ENCODE measurements around the gene ZSCAN5C.
"Not testable (repeated sequence)": the region's sequence is repeated elsewhere in the genome, so short reads cannot be mapped to it uniquely, and the experiment has no call there.

ZSCAN5C gene, protein sequence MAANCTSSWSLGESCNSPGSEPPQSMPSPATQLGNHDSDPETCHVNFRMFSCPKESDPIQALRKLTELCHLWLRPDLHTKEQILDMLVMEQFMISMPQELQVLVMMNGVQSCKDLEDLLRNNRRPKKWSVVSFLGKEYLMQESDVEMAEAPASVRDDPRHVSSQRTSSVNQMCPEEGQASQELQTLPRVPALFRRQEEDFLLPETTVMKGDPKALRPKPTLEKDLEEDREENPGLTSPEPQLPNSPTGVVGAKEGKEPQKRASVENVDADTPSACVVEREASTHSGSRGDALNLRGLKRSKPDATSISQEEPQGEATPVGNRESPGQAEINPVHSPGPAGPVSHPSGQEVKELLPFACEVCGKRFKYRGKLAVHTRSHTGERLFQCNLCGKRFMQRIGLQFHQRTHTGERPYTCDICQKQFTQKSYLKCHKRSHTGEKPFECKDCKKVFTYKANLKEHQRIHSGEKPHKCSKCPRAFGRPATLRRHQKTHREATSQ

DNA sequence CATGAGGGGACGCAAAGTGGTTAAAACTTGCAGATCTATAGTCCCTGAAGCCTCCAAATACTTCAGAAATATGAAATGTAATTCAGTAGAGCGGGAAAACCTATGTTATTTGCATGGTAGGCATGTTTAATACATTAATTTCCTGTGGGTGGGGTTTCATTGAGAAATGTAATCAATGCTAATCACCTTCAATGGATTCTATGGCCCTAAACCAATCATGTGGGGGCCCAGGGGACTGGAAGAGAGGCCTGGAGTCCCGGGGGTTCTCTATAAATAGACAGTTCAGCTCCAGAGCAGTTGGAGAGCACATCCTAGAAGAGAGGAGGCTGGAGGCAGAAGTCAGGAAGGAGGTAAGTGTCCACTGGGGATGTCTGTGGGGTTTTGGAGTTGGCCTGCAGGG is at the start of gene ZSCAN5C:
Gene ZSCAN5C, plus strand, starts transcription at position 301 of the 400 bp plus-strand sequence. CDS start 3,641 bp downstream, outside the sequence.
- no peak for DNase-seq

DNA sequence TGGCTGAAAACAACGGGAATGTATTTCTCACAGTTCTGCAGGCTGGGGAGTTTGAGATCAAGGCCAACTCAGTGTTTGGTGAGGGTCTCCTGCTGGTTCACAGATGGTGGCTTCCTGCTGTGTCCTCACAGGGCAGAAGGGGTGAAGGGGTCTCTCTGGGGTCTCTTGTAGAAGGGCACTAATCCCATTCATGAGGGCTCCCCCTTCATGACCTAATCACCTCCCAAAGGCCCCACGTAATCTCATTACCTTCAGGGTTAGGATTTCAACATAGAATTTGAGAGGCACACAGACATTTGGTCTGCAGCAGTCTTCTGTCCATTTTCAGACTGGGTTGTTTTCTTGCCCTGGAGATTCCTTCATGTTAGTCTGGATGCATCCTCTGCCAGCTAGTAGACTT is 49.4 kb upstream of the ZSCAN5C start:
- DNase-seq: no peak

DNA sequence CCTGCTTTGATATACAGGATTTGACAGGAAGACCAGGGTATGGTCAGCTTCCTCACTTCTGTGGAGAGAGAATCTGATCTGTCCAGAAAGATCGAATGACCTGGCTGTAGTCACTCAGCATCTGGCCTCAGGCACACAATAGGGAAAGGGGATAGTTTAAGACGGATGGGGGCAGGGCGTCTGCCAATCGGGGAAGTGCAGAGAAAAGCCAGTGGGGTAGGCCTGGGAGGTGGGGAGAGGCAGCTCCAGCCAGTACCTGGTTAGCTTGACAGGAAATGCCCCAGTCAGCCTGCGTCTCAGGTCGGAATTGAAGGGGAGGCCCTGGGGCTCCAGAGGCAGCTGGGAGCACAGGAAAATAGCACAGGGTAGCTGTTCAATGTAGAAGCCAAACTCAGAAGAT is 48.6 kb upstream of the ZSCAN5C start:
- DNase-seq: no peak

DNA sequence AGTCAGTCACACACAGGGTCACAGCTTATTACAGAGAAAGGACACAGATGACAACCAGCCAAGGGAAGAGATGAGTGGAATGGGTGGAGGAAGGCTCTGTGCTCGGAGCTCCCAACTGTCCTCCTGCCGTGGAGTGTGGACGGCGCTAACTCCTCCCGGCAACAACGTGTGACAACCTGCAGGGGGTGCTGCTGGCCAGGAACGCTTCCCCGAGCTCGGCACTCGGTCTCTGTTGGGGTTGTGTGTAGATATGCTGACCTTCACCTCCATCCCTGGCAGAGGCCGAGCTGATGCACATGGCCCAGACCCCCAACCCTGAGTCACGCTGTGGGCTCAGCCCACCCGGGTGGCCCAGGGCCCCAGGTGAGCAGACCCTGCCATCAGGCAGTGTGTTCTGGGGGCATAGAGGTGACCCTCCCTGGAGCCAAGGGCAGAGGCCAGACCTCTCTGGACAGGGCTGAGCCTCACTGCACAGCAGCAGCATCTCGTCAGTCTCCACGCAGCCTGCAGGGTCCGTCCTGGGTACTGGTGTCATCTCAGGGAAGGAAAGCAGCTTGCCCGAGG is 46.9 kb upstream of the ZSCAN5C start:
- DNase-seq: no peak

DNA sequence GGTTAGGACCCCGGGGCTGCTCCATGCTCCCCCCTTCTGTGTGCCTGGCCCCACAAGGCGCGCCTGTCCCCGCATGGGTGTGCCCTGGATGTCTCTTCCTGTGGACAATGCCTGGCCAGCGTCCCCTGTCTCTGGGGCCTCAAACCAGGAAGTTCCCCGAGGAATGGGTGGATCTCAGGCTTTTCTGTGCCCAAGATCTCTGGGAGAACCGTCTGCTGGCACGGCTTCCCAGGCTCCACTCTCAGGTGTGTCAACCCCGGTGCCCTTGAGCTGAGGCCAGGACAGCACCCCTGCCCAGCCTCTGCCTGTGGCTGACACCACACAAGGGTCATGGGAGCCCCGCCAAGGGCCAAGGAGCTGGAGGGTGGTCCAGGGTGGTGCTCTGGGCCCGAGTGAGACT is 45.3 kb upstream of the ZSCAN5C start:
- no peak for DNase-seq

DNA sequence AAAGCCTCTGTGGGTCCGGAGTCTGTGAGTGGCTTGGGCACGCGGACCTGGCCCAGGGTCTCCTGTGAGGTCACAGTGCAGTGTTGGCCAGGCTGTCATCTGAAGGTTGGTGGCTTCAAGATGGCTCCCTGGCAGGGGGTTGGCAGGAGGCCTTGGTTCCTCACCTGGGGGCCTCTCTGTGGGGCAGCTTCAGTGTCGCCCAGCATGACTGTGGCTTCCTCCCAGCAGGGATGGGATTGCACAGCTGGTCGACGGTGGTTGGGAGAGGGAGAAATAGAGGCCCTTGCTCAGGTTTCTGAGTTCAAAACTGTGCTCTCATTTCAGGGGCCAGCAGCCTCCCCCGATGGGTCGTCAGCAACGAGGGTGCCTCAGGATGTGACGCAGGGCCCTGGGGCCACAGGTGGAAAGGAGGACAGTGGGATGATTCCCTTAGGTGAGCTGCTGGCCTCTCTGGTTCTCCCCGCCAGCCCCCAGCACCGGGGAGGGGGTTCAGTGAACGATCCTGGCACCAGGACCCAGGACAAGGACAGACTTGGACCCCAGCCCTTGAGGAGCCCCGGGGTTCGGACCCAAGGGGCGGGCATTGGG is 43.8 kb upstream of the ZSCAN5C start:
- no peak for DNase-seq

DNA sequence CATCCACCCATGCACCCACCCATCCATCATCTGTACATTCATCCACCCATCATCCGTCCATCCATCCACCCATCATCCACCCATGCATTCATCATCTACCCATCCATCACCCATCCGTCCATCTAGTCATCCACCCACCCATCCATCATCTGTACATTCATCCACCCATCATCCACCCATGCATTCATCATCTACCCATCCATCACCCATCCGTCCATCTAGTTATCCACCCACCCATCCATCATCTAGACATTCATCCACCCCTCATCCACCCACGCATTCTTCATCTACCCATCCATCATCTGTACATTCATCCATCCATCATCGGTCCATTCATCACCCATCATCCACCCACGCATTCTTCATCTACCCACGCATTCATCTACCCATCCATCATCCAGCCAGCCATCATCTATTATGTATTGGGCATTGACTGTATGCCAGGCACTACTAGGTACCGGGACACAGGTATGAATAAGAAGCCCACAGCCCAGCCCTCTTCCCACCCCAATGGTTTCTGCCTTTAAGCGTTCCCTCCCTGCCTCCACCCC is 43.0 kb upstream of the ZSCAN5C start:
- no peak for DNase-seq

DNA sequence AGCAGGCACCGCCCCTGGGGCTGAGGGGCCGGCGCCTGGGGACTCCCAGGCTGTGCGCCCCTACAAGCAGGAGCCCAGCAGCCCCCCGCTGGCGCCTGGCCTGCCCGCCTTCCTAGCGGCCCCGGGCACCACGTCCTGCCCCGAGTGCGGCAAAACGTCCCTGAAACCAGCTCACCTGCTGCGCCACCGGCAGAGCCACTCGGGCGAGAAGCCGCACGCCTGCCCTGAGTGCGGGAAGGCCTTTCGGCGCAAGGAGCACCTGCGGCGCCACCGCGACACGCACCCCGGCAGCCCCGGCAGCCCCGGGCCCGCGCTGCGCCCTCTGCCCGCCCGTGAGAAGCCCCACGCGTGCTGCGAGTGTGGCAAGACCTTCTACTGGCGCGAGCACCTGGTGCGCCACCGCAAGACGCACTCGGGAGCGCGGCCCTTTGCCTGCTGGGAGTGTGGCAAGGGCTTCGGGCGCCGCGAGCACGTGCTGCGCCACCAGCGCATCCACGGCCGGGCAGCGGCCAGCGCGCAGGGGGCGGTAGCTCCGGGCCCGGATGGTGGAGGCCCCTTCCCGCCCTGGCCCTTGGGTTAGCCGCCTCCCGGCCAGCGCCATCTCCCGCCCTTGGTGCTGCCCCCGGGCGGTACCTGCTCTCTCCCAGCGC is 42.3 kb upstream of the ZSCAN5C start:
- no peak for DNase-seq

DNA sequence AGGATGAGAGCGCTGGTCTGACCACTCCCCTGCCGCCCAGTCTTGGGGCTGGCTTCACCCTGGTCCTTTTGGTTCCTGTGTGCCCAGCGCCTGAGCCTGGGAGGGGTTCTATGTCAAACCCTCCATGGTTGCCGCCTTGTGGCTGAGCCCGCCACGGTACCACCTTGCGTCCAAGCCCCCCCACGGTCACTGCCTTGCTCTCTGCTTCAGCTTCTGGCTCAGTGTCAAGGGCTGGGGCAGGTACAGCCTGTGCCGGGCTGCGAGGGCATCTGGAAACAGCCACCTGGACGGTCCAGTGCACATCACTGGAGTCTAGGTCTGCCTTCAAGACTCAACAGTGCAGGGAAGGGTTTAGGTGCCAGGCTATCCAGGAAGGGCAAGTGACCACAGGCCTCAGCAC is 40.5 kb upstream of the ZSCAN5C start:
- DNase-seq: no peak

DNA sequence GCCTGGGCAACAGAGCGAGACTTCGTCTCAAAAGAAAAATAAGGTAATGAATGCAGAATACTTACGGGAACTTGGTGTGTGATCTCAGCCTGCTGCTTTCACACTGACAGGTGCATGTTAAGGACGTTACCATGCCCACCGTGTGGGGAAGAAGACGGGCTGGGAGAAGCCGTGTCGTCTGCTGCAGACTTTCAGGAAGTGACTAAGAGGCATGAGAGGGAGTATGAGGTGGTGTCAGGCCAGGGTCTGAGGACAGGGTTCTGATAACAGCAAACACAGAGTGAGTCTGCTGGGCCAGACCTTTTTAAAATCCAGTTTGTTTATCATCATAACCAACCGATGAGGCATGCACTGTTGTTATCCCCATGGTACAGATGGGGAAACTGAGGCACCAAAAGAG is 39.8 kb upstream of the ZSCAN5C start:
- no peak for DNase-seq

DNA sequence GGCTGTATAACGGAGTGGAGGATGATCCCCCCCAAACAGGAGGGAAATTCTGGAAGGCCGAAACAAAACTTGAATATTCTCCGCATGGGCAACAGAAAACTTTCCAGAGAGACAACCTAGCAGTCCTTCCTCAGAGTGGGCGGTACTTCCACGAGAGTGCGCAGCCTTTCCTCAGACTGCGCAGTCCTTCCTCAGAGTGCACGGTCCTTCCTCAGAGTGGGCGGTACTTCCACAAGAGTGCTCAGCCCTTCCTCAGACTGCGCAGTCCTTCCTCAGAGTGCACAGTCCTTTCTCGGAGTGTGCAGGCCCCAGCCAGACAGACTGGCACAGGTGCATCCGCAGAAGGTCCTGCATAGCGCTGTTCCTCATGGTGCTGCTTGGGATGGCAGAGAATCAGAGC is 39.0 kb upstream of the ZSCAN5C start:
- no peak for DNase-seq

DNA sequence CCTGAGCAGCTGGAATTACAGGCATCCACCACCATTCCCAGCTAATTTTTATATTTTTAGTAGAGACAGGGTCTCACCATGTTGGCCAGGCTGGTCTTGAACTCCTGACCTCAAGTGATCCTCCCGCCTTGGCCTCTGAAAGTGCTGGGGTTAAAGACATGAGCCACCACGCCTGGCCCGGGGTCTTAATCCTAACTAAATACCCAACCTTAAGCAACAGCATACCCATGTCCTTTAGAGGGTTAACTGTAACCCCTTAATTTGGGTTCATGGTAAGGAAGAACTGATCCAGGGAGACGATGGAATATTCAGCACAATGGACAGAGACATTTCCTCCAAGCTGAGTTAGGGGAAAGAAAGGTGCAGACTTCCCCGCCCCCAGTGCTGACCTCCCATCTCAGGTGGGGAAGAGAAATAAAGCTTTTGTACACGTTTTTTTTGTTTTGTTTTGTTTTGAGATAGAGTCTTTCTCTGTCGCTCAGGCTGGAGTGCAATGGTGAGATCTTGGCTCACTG is 35.0 kb upstream of the ZSCAN5C start:
- no peak for DNase-seq

DNA sequence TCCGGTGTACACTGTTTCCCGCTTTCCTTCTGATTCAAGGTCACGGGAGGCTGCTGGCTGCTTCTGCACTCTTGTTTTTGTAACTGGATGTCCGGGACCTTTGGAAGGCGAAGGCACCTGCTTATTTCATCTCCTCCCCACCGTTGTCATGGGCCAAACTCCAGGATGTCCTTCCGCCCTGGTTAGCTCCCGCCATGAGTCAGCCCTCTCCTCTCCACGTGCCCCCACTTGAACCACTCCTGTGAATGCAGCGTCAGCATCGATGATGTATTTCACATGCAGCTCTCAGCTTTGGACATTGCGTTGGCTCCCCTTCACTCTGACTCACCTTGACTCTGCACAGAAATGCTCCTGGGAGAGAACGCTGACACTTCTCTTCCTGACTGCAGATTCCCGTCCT is 31.8 kb upstream of the ZSCAN5C start:
- DNase-seq: no peak

DNA sequence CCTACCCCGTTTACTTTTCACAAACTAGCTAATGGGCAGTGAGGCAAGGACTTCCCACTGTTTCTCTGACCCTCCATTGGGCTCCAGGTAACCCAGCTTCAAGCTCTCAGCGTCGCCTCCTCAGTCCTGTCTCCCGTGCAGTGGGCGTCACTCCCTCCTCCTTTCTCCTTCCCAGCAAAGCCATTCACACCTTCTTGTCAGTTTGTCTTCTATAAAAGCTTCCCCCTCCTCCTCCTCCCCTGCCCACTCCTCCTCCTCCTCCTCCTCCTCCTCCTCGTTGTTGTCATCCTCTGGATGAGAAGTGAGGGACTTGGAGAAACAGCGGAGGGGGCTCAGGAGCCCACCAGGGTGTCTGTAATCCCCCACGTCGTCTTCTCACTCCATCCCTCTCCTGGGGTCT is 28.0 kb upstream of the ZSCAN5C start:
- no peak for DNase-seq

DNA sequence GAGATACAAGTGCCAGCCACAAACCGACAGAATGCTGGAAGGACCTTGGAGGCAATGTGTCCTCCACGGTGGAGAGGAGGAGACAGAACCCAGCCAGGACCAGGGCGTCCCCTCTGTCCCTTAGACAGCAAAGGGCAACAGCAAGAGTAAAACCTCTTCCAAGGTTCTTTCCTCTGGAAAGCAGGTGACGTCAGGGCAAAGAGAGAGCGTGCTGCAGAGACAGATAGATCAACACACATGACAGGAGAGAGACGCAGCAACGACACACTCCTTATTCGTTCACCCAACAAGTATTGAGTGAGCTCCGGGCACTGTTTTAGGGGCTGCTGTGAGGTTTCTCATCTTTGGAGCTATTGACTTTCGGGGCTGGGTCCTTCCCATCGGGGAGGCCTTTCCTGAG is 27.5 kb upstream of the ZSCAN5C start:
- no peak for DNase-seq

DNA sequence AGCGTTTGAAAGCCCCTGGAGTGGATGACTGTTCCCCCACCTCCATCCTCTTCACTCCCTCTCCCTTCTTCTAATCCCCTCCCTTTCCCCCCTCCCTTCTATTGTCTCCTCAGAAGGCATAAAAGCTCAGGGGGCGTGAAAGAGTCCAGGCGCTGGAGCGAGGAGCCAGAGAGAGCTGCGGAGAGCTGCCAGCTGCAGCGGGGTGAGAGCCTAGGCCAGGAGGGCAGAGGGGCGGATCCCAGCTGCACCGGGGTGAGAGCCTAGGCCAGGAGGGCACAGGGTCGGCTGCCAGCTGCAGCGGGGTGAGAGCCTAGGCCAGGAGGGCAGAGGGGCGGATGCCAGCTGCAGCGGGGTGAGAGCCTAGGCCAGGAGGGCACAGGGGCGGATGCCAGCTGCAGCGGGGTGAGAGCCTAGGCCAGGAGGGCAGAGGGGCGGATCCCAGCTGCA is 26.2 kb upstream of the ZSCAN5C start, which contains the start of gene GALP:
Gene GALP, plus strand, starts transcription at position 148 of the 447 bp plus-strand sequence. CDS start 1,101 bp downstream, outside the sequence.
- DNase-seq: not testable (repeated sequence)

DNA sequence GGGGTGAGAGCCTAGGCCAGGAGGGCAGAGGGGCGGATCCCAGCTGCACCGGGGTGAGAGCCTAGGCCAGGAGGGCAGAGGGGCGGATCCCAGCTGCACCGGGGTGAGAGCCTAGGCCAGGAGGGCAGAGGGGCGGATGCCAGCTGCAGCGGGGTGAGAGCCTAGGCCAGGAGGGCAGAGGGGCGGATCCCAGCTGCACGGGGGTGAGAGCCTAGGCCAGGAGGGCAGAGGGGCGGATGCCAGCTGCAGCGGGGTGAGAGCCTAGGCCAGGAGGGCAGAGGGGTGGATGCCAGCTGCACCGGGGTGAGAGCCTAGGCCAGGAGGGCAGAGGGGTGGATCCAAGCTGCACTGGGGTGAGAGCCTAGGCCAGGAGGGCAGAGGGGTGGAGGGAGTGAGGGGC is 25.8 kb upstream of the ZSCAN5C start:
- not testable (repeated sequence) for DNase-seq

DNA sequence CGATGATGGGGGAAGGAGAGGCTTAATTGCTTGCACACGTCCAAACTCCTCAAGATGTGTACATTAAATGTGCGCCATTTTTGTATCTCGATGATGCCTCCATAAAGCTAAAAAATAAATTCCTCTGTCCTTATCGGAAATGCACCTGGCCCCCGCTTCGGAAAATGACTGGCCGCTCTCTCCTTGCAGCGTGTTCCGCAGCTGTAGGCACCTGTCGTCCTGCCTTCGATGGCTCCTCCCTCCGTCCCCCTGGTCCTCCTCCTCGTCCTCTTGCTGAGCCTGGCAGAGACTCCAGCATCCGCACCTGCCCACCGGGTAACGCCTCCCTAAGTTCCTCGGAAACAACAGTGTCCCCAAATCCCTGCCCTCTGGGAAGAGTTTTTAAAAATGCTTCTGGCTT is 25.2 kb upstream of the ZSCAN5C start:
- DNase-seq: no peak

DNA sequence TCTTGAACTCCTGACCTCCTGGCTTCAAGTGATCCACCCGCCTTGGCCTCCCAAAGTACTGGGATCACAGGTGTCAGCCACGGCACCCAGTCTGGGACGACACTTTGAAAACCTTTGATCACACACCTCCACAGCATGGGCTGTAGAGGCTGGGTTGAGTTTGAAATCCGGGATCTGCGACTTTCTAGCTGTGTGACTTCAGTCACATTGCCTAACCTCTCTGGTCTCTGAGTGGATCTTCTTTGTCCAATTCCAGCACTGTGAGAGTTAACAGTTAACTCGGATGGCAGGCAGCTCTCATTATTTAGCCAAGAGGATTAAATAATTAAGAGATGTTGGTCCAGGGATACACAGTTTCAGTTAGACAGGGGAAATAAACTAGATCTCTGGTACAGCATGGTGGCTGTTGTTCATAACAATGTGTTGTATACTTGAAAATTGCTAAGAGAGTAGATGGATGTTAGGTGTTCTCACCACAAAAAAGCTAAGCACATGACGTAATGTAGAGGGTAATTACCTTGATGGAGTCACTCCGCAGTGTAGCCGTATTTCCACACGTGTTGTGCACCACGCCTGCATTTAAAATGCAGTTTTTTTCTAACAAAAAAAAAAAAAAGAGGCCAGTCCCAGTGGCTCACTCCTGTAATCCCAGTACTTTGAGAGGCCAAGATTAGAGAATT is 24.4 kb upstream of the ZSCAN5C start:
- no peak for DNase-seq

DNA sequence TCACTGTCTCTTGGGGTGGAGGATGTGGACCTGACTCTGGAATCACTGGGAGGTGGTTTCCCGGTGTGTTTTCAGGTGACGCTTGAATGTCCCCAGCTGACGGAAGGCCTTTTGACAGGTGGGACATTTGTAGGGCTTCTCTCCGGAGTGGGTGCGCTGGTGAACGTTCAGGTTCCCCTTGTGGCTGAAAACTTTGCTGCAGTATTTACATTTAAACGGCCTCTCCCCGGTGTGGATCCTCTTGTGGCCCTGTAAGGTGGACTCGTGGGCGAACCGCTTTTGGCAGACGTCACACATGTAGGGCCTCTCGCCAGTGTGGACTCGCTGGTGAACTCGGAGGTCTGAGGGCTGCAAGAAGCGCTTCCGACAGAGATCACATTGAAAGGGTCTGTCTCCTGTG is 12.3 kb upstream of the ZSCAN5C start:
- DNase-seq: no peak

DNA sequence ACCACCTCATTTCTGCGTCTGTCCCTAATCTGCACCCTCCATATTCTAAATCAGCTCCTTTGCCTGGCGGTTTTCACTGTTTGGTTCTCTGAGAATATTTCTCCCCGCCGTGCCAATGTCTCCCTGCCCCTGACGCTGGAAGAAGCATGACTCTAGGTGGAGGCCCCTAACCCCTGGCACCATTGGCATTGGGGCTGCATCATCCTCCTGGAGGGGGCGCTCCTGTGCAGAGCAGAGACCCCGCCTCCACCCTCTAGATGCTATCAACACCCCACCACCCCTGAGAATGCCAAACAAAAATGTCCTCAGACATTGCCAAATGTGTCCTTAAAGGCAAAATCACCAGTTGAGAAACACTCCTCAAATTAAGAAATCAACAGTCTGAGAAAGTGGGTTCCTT is 11.0 kb upstream of the ZSCAN5C start:
- DNase-seq: no peak

DNA sequence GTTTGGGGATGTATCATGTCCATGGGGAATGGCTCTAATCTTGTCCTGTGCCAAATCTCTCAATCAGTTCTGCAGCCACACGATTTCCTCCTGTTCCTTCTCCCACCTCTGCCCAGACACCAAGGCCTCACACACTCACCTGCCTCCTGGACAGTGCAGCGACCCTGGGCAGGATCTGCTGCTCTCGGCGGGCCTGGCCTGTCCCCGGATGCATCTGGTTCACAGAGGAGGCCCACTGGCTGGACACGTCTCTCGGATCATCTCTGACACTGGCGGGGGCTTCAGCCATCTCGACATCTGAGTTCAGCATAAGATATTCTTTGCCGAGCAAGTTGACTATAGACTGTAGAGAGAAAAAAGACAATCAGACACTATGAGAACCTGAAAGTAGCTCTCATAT is 10.4 kb upstream of the ZSCAN5C start:
- DNase-seq: no peak

Data from activated T-cell treated with anti-CD3 and anti-CD28 coated beads, Interleukin-2, amount 50 U/mL, for 1 hour (primary cell).